NB4 (cell line): ENCODE data around the gene NPR3.

ENCODE experiments used
- POLR2A ChIP-seq: IDR thresholded peaks from 2 replicates; pipeline ENCODE4 v1.6.1; 2011; ENCODE audit warnings: mild to moderate bottlenecking; ENCODE audit not compliant: insufficient read length; ENCODE audit errors: extremely low read depth
- TF ChIP-seq, protein P1 (sequence below): IDR thresholded peaks from one replicate; pipeline ENCODE4 v1.5.1; 2012; ENCODE audit warnings: low read depth, low read length

DNA sequence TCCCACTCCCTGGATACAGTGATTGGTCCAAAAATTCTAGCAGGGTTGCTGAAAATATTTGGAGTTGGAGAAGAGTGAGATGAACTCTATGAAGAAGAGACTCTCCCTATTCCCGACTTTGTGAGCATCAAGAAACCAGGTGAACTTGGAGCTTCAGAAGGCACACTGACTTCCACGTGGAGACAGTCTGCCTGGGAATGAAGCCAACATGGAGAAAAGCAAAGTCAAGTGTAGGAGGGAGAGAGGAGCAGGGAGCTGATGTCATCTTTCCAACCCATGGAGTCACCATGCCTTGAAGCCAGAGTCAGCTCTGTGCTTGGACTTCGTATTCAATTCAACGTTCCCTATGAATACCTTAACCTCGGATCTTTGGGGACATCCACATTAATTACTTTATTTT, 125.1 kb downstream of the NPR3 start:
- TF ChIP-seq, protein P1, sequence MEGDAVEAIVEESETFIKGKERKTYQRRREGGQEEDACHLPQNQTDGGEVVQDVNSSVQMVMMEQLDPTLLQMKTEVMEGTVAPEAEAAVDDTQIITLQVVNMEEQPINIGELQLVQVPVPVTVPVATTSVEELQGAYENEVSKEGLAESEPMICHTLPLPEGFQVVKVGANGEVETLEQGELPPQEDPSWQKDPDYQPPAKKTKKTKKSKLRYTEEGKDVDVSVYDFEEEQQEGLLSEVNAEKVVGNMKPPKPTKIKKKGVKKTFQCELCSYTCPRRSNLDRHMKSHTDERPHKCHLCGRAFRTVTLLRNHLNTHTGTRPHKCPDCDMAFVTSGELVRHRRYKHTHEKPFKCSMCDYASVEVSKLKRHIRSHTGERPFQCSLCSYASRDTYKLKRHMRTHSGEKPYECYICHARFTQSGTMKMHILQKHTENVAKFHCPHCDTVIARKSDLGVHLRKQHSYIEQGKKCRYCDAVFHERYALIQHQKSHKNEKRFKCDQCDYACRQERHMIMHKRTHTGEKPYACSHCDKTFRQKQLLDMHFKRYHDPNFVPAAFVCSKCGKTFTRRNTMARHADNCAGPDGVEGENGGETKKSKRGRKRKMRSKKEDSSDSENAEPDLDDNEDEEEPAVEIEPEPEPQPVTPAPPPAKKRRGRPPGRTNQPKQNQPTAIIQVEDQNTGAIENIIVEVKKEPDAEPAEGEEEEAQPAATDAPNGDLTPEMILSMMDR, result no peak
- TF ChIP-seq POLR2A, result no peak
